Measurements from ENCODE around the gene ERG. TPM values are rescaled to one million over a fixed set of nuclear protein-coding genes. Genes with fewer than 3 reads are reported as not detected.

Gene ERG
- total RNA-seq, 1 donor from 2014 or later: 4.0 TPM

DNA sequence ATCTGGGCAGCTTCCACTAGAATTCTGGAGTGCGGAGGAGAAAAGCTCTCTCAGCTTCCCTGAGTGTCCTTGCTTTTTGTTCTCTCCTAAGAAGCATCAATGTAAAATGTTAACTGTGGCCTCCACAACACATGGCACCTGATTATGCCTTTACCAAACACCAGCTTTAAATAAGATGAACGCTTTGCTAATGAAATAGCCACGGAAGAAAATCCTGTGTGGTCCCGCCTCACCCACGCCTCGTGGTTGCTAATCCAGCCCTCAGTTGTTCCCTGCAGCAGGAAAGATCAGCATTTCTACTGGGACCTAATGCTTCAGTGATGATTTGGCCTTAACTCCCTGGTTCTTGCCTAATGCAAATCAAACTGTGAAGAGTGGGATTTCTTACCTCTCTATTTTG, 1.8 kb upstream of the ERG start:
- no peak for DNase-seq (ENCODE audit: low spot score)

DNA sequence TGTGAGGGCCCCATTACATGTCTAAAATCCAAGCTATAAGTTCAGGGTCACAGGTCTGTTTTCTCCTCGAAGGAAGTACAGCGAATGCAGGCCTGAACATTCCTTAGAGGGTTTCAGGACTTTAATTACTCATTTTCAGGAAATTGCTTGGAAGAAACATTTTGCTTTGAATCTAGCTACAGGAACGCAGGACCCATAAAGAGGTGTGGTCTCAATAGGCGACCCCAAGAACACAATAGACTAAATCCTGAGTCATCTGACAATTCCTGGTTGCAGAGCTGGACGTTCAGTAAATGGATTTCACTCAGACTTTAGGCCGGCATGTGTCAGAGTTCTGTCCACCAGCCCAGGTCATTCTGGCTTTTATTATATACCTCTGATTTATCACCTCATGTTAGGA, 1.0 kb upstream of the ERG start:
- no peak for DNase-seq (ENCODE audit: low spot score)
- no peak for ATAC-seq

More for the DNA sequence above, 1.8 kb upstream of the ERG start:
- no peak for ATAC-seq

- no peak for ATAC-seq
- DNase-seq (ENCODE audit: low spot score): no peak
These were observed 2.1 kb downstream of the ERG start for GRCh38 chr21:38496224-38496623.

DNA sequence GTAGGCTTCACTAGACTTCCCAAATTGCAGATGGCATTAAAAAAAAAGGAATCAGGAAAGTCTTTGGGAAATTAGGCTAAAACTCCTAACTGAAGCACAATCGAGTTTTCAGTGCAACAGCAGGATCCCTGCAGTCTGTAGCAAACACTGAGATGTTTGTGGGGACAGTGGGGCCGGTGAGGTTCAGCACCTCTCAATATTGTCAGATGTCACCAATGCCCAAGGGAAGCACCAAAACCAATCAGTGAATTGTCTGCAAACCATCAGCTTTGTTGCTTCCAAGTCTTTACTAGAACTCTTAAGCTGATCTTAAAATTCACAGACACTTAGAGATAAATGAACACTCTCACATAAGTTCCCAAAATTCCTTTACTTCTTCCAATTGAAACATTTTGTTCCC, 2.6 kb downstream of the ERG start:
- no peak for DNase-seq (ENCODE audit: low spot score)
- no peak for ATAC-seq

DNA sequence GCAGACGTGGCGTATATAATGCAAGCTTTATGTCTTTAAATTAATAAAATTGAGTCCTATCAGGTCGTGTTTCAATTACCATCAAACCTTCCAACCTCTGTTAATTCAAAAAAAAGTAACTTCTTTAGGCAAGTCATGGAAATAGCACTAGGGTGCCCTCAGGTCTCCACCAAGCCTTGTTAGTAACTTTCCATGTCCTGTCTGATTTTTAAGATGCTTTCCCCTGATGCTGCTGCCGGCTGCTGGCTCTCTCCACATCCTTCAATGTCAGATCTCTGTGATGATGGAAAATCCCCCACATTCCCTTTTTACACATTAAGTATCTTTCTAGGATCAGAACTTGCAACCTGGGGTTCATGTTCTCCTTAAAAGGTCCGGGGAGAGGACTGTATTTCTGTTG, 3.0 kb downstream of the ERG start:
- ATAC-seq (no peak), DNase-seq (ENCODE audit: low spot score) (no peak)

DNA sequence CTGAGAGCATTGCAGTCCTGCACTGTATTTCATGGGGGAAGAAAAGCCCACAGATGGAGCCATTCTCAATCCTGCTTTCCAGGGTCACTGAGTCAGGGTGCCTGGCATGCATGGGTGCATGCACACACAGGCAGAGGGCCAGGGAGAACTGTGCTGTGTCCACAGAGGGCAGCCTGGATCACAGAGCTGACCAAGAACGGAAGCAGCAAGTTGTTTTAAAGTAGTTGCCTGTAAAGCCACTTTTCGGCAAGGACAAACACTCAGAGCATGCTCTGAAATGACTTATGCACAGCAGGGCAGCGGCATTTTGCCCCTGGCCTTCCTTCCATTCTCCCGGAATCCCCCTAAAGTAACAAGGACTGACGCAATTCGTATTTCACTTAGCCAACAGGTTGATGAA, 3.6 kb downstream of the ERG start:
- DNase-seq (ENCODE audit: low spot score) (no peak), ATAC-seq (peak; percentile 31)

DNA sequence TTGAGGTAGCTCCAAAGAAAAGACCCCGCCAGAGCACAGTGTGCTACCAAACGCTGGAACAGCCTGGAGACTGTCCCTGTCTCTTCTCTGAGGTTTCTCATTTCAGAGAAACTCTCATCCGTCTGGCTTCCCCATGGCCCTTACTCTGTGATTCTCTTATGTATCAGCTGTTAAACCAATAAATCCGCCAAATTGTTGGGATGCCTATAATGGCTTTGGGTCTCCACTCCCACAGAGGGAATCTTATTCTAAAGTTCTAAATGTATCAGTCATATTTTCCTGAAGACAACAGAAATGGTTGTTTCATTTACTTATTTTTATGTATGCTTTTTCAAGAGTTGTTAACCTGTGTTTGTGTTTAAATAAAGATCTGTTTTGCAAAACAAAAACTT, 4.0 kb downstream of the ERG start:
- no peak for DNase-seq (ENCODE audit: low spot score)

GRCh38 chr21:38493549-38494250, 4.6 kb downstream of the ERG start:
- DNase-seq (ENCODE audit: low spot score): no peak
- no peak for ATAC-seq

More for the DNA sequence above, 4.0 kb downstream of the ERG start:
- no peak for ATAC-seq

DNA sequence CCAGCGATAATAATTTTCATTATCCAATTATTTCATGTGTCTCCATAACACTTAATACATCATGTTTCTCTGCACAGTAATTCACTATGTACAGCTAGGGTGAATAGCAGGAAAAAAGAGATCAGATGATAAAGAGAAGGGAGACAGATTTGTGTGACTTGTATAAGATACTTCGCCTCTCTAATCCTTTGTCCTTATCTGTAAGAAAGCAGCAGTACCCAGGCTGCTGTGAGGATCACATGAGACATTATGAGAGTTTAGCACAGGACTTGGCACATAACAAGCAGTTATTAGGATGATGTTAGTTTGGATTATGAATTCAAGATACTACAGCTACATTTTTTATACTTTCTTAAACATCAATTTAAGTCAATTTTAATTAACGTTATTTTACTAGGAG, 6.3 kb downstream of the ERG start:
- no peak for DNase-seq (ENCODE audit: low spot score)
- no peak for ATAC-seq

GRCh38 chr21:38491536-38491935, 6.7 kb downstream of the ERG start:
- DNase-seq (ENCODE audit: low spot score): no peak
- ATAC-seq: peak; percentile 29

DNA sequence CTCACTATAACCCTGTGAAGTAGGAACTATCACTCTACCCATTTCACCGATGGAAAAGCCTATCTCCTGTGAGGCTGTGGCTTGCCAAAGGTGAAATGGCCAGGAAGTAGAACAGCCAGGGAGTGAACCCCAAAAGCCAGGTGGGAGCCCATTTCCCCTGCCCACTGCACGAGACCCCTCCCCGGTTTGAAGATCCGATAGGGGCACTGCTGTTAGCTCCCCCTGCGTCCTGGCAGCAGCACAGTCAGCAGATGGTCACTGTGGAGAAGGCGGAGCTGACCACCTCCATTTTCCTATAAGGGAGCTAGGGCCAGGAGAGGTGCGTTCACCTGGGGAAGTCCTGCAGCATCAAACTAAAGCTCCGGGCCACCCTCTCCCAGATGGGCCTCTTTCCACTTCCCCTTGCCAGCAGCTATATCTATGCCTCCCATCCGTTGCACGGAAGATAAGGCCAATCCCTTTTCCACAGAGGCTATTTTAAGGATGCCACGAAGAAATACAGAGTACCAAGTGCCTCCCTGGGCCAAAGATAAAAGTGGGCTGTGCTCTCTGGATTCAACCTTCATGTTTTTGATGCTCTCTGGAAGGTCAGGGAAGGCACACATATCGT, 7.8 kb downstream of the ERG start:
- ATAC-seq: no peak
- DNase-seq (ENCODE audit: low spot score): no peak

- DNase-seq (ENCODE audit: low spot score) (no peak), ATAC-seq (no peak)
These were observed 8.5 kb downstream of the ERG start for GRCh38 chr21:38489729-38490128.

DNA sequence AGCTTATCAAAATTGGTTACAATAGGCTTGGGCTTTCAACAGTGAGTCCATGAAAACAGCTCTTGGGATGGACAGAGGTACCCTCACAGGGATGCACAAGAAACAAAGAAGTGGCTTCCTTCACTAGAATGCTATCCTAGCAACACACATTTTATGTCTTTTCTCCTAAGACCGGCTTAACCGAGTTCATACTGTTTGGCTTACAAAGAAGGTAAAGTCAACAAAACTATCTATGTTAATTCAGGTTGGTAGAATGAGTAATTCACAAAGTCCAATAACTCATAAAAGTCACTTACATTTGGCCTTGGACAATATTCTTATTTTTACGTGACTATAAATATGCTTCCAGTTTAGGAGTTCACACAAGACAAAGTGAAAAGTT, 9.0 kb downstream of the ERG start:
- no peak for DNase-seq (ENCODE audit: low spot score)
- peak; percentile 15 for ATAC-seq

GRCh38 chr21:38488640-38489270, 9.5 kb downstream of the ERG start:
- DNase-seq (ENCODE audit: low spot score) (no peak), ATAC-seq (peak; percentile 59)

DNA sequence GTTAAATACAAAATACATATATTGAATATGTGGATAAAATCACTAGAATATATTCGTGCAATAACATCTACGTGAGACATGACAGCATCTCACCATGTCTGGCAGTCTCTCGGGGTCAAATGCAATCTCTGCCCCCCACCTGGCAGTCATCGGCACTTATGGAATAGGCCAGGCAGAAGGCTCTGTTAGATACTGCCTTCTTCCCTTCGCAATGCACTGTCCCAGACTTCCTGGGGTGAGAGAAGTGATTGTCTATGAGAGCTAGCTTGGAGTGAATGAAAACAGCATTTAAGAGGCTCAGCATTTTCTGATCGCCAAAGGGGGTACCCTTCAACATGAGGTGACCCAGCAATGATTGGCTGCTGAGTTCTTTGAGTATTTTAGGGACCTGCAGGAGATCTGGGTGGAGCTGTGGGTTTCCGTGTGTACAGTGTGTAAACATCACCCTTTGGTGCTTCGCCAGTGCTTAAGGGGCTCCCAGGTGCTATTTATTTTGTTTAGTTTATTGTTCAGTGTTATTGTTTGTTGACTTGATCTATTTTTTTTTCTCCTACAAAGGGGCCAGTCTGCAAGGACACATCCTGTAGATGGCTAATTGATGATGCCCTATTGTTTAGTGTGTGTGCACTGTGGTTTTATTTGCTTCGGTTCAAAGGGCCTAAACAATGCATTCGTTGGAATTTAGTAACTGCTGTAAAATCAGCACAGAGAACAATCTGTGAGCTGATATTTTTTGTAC, 10.2 kb downstream of the ERG start:
- no peak for DNase-seq (ENCODE audit: low spot score)
- no peak for ATAC-seq

GRCh38 chr21:38486706-38487105, 11.6 kb downstream of the ERG start:
- ATAC-seq (no peak), DNase-seq (ENCODE audit: low spot score) (no peak)

DNA sequence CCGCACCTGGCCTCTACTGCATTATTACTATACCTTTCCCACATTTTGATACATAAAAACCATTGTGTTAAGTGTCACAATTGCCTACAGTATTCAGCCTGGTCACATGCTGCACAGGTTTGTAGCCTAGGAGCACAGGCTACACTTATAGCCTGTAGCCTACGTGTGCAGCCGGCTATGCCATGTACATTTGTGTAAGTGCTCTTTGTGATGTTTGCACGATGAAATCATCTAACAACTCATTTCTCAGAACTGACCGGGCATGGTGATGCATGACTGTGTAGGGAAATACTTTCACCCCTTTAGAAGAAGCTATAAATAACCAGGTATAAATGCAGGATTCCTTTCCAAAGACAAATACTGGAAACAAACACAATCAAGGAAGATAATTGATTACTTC, 12.1 kb downstream of the ERG start:
- DNase-seq (ENCODE audit: low spot score) (no peak), ATAC-seq (no peak)

- ATAC-seq: no peak
- no peak for DNase-seq (ENCODE audit: low spot score)
These were observed 18.4 kb downstream of the ERG start for GRCh38 chr21:38479641-38480525.

- DNase-seq (ENCODE audit: low spot score) (no peak), ATAC-seq (no peak)
These were observed 19.5 kb downstream of the ERG start for GRCh38 chr21:38478782-38479181.

DNA sequence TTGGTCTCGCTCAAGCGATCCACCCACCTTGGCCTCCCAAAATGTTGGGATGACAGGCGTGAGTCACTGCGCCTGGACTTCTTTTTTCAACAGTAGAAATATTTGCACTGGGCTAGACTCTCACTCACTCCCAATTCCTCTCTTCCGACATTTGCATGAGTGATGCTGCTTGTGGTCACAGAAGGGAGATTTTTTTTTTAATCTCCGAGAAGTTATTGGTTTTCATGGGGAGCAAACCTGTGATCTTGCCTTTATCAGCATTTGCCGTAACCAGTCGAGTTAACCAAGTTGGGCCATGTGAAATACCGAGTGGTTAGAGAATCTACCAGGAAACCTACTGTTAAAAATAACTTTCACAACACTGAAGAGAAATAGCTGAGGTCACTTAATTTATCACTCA, 21.1 kb downstream of the ERG start:
- ATAC-seq (no peak), DNase-seq (ENCODE audit: low spot score) (no peak)

DNA sequence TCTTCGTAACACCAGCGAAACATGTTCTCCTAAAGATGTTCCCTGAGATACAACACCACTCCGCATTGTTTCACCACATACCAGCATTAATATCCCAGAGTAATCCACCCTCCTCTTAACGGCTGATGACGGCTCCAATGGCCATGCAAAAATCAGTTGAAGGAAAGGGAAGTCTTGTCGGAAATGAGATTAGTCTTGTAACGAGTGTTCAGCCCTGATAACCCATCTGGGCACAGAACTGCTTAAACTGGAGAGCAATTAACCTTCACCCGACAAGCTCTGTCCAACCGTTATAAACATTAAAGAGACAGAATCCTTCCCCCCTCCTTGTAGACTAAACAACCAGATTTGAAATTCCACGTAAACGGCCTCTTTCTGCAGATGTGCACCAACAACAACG, 21.9 kb downstream of the ERG start:
- ATAC-seq (peak; percentile 48), DNase-seq (ENCODE audit: low spot score) (no peak)
